HG03575 (cell line): ENCODE data around the gene GDPD4.

Source experiments
- ATAC-seq: cut with Tn5 transposase; IDR thresholded peaks from one replicate; pipeline ENCODE4 v1.9.1; 2021; ENCODE audit not compliant: unreplicated experiment, insufficient number of reproducible peaks, low FRiP score; ENCODE audit errors: extremely low read depth

GDPD4 gene

DNA sequence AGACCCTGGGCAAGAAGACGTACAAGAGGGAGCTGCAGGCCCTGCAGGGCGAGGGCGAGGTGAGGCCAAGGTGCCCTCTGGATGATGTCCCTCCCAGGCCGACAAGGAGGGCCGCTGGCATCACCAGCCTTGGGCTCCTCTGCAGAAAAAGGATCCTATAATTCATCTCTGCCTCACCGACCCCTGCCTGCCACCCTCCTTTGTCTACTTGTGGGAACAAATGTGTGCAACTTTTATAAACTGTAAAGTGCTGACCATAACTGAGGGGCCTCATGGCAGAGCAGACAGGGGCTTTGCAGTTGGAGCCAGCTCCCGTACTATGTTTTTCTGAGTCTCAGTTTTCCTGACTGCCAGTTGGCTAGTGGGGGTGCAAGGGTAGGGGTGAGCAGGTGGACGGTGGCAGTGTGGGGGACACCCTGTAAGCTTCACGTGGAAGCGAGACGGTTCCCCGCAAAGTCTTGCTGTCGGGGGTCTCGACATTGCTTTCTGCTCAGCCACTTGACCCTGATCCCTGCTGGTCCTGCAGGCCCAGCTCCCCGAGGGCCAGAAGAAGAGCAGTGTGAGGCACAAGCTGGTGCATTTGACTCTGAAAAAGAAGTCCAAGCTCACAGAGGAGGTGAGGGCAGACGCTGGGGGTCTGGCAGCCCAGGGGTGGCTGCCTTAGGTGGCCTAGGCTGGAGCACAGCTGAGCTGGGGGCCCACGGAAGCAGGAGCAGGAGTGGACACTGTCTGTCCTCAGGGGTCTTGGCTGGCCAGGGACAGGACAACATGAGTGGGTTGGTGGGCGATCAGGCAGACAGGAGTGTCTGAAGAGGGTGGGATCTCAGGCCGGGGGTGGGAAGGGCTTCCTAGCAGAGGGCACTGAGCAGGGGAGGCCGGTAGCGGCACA is 118.7 kb downstream of the GDPD4 start:
- ATAC-seq: no peak

GRCh38 chr11:77181799-77182541 is 119.5 kb downstream of the GDPD4 start:
- ATAC-seq: no peak

DNA sequence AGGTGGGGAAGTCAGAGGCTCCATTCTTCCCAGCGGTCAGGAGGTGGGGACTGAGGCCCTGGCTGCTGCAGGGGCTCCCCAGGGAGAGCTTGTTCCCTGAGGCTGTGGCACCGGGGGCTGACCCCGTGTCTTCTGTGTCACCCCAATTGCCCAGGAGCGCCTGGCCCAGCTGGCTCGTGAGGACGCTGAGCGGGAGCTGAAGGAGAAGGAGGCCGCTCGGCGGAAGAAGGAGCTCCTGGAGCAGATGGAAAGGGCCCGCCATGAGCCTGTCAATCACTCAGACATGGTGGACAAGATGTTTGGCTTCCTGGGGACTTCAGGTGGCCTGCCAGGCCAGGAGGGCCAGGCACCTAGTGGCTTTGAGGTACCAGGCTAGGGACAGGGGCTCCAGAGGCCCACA is 120.3 kb downstream of the GDPD4 start:
- no peak for ATAC-seq

DNA sequence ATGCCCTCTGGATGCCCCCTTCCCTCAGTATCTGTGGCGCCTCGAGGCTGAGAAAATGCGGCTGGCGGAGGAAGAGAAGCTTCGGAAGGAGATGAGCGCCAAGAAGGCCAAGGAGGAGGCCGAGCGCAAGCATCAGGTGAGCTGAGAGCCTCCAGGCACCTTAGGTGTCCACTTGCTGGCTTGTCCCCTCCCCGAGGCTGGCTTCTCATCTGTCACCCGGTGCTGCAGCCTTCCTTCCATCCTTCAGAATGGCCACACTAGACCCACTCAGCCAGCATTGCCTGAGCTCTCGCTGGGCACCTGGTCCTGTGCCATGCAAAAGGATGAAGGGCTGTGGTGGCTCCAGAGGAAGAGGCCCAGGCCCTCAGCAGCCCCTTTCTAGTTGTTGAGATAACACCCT is 121.1 kb downstream of the GDPD4 start:
- ATAC-seq: no peak

DNA sequence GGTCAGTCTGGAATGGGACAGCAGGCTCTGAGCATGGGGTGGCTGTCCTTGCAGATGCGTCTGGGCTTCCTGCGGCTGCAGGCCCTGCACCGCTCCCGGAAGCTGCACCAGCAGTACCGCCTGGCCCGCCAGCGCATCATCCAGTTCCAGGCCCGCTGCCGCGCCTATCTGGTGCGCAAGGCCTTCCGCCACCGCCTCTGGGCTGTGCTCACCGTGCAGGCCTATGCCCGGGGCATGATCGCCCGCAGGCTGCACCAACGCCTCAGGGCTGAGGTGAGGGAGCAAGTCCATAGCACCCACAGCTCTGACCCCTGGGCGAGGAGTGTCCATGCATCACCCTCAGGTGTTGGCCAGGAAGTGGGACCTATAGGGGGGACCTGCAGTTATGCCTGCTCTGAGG is 121.8 kb downstream of the GDPD4 start:
- no peak for ATAC-seq

DNA sequence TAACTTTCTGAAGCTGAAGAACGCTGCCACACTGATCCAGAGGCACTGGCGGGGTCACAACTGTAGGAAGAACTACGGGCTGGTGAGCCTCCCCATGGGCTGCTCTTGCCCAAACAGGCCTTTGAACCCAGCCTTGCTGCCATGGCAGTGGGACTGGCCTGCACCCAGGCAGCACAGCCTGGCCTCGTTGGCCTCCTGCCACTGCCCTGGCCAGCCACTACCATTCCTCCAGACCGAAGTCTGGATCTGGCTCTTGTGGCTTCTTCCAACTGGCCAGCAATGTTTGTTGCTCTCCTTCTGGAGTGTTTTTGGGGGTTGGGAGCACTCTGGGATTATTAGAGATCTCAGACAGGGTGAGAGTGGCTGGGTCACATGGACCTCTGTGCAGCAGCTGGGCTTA is 122.4 kb downstream of the GDPD4 start:
- no peak for ATAC-seq

DNA sequence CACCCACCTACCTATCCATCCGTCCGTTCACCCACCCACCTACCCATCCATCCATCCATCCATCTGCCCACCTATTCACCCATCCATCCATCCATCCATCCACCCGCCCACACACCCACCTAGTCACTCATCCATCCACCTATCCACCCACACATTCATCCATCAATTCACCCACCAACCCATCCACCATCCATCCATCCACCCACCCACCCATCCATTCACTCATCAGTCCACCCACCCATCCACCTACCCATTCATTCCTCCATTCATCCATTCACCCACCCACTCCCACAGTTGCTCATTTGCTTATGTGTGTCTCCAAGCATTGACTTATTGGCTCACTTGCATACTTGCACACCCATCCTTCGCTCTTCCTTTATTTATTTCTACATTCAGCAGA is 123.3 kb downstream of the GDPD4 start:
- ATAC-seq: no peak

DNA sequence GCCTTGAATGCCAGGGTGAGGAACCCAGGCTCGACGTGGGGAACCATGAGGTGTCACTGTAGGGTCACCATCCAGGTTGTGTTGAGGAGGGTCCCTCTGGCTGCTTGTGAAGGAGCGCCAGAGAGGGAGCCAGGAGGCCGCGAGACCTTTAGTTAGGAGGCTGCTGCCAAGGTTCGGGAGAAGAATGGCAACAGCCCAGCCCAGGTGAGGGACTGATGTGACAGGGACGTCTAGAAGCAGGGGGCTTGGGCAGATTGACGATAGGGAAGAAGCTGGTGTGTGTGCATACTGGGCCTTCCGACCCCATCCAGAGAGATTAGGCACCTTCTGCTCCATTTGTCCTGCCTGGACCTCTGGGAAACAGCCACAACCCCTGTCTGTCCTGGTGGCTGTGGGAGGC is 124.5 kb downstream of the GDPD4 start:
- ATAC-seq: no peak

- no peak for ATAC-seq
These were observed 125.5 kb downstream of the GDPD4 start for GRCh38 chr11:77175869-77176539.

DNA sequence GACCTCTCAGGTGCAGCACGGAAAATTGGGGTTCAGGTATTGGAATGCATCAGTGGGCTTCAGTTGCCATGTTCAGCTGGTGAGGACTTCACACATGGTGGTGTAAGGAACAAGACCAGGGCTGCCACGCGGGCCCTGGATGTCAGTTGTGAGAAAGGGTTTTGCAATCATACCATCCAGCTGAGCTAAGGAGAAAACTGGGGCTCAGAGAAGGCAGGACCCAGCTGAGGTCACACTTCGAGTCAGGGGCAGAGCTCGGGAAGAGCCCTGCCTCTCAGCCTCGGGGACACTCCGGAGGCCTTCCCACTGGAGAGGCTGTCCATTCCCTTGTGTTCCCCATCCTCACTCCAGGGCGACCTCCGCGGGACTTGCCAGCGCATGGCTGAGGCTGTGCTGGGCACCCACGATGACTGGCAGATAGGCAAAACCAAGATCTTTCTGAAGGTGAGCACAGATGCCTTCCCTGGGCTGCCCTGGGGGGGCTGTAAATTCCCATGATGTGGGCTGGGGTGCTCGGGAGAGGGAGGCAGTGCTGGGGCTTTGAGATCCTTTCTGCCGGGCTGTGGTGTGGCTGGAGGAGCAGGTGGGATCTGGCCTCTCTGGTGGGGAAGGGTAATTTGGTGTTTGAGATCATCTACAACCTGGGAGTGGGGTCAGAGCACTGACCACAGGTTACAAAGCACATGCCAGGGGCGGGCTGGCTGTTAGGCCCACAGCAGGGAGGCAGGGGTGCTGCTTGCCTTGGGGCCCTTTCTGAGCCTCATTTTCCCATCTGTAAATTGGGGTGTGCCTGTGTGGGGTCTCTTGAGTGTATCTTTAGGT is 126.3 kb downstream of the GDPD4 start:
- no peak for ATAC-seq

DNA sequence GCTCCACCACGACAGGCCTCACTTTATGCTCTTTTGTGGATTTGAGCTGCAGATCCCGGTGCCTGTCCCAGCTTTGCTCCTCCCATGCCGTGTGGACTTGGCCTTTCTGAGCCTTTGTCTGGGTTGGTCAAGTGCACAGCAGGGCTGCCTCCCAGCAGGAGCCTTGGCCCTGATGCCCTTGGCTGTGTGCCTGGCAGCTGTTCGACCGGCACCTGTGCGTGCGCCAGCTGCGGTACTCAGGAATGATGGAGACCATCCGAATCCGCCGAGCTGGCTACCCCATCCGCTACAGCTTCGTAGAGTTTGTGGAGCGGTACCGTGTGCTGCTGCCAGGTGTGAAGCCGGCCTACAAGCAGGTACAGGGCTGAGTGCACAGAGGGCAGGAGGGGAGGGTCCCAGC is 126.9 kb downstream of the GDPD4 start:
- ATAC-seq: no peak

GRCh38 chr11:77173494-77173893 is 128.0 kb downstream of the GDPD4 start:
- ATAC-seq: no peak

DNA sequence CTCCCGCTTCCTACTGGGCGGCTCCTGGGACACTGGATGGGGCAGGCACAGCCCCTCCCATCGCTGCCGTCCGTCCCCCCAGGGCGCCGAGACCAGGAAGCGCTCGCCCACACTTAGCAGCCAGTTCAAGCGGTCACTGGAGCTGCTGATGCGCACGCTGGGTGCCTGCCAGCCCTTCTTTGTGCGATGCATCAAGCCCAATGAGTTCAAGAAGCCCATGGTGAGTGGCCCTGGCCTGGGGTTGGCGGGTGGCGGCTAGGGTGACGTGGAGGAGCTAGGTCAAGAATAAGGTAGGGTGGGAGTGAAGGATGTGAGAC is 128.9 kb downstream of the GDPD4 start:
- no peak for ATAC-seq

GRCh38 chr11:77171885-77172665 is 129.4 kb downstream of the GDPD4 start:
- ATAC-seq: no peak

- ATAC-seq: no peak
These were observed 130.2 kb downstream of the GDPD4 start for GRCh38 chr11:77171254-77171653.

- no peak for ATAC-seq
These were observed 131.4 kb downstream of the GDPD4 start for GRCh38 chr11:77170107-77170506.

DNA sequence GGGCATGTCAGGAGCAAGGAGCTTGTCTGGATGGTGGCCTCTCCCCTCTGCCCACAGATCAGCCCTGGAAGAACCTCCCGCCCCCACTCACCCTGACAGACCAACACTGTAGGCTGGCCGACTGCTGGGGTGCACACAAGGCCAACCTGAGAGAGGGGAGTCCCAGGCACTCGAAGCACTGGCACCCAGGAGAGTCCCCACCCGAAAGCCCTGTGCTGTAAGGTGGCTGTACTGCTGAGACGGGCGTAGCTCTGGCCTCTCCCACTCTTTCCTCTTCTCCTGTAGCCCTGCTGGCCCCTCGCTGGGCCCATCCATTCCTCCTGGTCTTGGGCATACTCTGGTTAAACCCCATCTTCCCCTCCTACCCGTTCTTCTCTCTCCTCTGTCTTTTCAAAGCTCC is 133.7 kb downstream of the GDPD4 start:
- no peak for ATAC-seq

DNA sequence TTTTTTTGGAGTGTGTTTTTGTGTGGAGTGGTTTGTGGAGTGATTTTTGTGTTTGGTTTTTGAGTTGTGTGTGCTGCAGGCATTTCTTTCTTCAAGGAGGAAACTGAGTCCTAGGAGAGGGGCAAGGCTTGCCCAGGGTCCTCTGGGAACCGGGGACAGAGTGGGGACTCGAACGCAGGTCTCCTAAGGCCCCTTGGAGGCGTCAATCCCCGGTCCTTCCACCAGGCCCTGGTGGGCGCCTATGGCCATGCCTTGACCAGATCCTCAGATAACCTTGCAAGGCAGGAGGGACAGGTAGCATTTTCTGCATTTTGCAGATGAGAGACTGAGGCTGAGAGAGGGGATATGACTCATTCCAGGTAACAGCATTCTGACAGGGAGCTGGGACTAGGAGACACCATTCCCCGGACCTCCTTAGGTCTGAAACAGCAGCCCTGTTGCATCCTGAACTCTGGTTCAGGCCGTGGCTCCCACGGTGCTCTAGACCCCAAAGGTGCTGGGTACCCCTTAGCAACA is 134.3 kb downstream of the GDPD4 start:
- ATAC-seq: no peak
